ENCODE results near the gene ARPC5L.

DNA sequence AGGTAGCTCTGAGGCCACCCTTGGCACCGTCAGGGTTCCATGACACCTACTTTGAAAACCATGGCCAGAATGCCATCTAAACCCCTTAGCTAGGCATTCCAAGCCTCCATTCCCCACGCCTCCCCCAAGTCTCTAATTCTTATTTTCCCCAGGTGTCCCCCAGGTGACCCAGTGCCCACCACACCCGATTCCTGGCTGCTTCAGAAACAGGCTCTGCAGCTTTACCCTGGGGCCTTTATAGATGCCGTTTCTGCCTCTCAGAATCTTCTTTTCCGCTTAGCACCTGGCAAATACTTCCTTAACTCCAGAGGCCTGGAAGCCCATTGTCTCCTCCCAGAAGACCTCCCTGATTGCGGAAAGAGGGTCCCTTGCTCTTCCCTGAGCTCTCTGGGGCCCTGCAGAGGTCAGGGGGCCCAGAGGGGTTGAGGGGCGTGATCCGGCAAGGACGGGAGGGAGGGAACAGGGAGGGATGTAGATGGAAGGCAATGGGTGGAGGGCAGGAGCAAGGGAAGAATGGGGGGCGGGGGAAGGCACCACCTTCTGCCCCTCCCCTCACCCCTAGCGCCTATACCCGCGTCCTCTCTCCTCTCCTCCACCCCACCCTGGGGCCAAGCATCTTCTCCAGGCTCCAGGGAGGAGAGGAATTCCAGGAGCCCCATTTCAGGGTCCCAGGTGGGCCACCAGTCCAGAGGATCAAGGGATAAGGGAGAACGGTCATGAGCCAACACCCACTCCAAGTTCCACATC is 20.7 kb upstream of the ARPC5L start:
- no peak for TF ChIP-seq RAD21 (CRISPR knock-in tag; conservative IDR thresholded peaks at IDR 0.05 in 1 of 2, IDR thresholded peaks at IDR 0.05 in 1 of 2)
- TF ChIP-seq, protein P1, sequence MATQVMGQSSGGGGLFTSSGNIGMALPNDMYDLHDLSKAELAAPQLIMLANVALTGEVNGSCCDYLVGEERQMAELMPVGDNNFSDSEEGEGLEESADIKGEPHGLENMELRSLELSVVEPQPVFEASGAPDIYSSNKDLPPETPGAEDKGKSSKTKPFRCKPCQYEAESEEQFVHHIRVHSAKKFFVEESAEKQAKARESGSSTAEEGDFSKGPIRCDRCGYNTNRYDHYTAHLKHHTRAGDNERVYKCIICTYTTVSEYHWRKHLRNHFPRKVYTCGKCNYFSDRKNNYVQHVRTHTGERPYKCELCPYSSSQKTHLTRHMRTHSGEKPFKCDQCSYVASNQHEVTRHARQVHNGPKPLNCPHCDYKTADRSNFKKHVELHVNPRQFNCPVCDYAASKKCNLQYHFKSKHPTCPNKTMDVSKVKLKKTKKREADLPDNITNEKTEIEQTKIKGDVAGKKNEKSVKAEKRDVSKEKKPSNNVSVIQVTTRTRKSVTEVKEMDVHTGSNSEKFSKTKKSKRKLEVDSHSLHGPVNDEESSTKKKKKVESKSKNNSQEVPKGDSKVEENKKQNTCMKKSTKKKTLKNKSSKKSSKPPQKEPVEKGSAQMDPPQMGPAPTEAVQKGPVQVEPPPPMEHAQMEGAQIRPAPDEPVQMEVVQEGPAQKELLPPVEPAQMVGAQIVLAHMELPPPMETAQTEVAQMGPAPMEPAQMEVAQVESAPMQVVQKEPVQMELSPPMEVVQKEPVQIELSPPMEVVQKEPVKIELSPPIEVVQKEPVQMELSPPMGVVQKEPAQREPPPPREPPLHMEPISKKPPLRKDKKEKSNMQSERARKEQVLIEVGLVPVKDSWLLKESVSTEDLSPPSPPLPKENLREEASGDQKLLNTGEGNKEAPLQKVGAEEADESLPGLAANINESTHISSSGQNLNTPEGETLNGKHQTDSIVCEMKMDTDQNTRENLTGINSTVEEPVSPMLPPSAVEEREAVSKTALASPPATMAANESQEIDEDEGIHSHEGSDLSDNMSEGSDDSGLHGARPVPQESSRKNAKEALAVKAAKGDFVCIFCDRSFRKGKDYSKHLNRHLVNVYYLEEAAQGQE (IDR thresholded peaks at IDR 0.05; ENCODE audit: borderline replicate concordance) = no peak
- TF ChIP-seq, protein P1 (CRISPR knock-in tag; IDR thresholded peaks at IDR 0.05; ENCODE audit: low read depth) = no peak
- TF ChIP-seq, protein P2, sequence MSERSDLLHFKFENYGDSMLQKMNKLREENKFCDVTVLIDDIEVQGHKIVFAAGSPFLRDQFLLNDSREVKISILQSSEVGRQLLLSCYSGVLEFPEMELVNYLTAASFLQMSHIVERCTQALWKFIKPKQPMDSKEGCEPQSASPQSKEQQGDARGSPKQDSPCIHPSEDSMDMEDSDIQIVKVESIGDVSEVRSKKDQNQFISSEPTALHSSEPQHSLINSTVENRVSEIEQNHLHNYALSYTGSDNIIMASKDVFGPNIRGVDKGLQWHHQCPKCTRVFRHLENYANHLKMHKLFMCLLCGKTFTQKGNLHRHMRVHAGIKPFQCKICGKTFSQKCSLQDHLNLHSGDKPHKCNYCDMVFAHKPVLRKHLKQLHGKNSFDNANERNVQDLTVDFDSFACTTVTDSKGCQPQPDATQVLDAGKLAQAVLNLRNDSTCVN (CRISPR knock-in tag; IDR thresholded peaks at IDR 0.05) = no peak
- no peak for TF ChIP-seq TAF9B (IDR thresholded peaks at IDR 0.05; ENCODE audit: partially characterized antibody)
- TF ChIP-seq, protein P3, sequence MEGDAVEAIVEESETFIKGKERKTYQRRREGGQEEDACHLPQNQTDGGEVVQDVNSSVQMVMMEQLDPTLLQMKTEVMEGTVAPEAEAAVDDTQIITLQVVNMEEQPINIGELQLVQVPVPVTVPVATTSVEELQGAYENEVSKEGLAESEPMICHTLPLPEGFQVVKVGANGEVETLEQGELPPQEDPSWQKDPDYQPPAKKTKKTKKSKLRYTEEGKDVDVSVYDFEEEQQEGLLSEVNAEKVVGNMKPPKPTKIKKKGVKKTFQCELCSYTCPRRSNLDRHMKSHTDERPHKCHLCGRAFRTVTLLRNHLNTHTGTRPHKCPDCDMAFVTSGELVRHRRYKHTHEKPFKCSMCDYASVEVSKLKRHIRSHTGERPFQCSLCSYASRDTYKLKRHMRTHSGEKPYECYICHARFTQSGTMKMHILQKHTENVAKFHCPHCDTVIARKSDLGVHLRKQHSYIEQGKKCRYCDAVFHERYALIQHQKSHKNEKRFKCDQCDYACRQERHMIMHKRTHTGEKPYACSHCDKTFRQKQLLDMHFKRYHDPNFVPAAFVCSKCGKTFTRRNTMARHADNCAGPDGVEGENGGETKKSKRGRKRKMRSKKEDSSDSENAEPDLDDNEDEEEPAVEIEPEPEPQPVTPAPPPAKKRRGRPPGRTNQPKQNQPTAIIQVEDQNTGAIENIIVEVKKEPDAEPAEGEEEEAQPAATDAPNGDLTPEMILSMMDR (IDR thresholded peaks at IDR 0.05 in 2 of 3, conservative IDR thresholded peaks at IDR 0.05 in 1 of 3; ENCODE audit: insufficient read depth in 2 of 3, low read depth in 1 of 3, low read length in 3 of 3) = no peak
- no peak for TF ChIP-seq PRPF4 (IDR thresholded peaks at IDR 0.05; ENCODE audit: insufficient read depth, low read depth, low read length, poor library complexity, severe bottlenecking)
- TF ChIP-seq ZNF77 (CRISPR knock-in tag; IDR thresholded peaks at IDR 0.05) = no peak
- no peak for TF ChIP-seq JUND (IDR thresholded peaks at IDR 0.05; ENCODE audit: borderline replicate concordance, low read depth, low read length)
- no peak for TF ChIP-seq JUND (tag; IDR thresholded peaks at IDR 0.05; ENCODE audit: borderline replicate concordance, low read depth, low read length)
- TF ChIP-seq MAFK (IDR thresholded peaks at IDR 0.05; ENCODE audit: low read length) = no peak
- no peak for TF ChIP-seq MYBL2 (IDR thresholded peaks at IDR 0.05; ENCODE audit: low read depth)
- TF ChIP-seq MYBL2 (CRISPR knock-in tag; IDR thresholded peaks at IDR 0.05; ENCODE audit: borderline replicate concordance) = no peak
